Liver (tissue), 9 donors: ENCODE measurements around the gene NR1D2. TPM values are rescaled to one million over a fixed set of nuclear protein-coding genes. Genes with fewer than 3 reads are reported as not detected.

ENCODE experiments used
- DNase-seq: peaks from one replicate; pipeline ENCODE4 v3.0.0-alpha.2; 2017; ENCODE audit warnings: low spot score
- H3K27ac ChIP-seq, 2 donors: one replicate each; pipeline ENCODE4 v1.7.0; 2013; ENCODE audit warnings: inconsistent platforms in 2 of 2, low read length in 2 of 2, control low read depth in 1 of 2, low read depth in 1 of 2, mild to moderate bottlenecking in 1 of 2
- H3K27me3 ChIP-seq, 4 donors: one replicate each; pipeline versions ENCODE4 v1.6.1 to v1.7.0; 2013; ENCODE audit warnings: low read length in 3 of 4, inconsistent platforms in 1 of 4, mild to moderate bottlenecking in 1 of 4, moderate library complexity in 1 of 4; ENCODE audit not compliant: control insufficient read depth in 4 of 4, insufficient read depth in 4 of 4
- H3K36me3 ChIP-seq, 4 donors: one replicate each; pipeline versions ENCODE4 v1.6.1 to v1.7.0; 2013; ENCODE audit warnings: low read length in 3 of 4, mild to moderate bottlenecking in 3 of 4, low read depth in 1 of 4, moderate library complexity in 1 of 4; ENCODE audit not compliant: control insufficient read depth in 4 of 4, insufficient read depth in 3 of 4
- H3K4me1 ChIP-seq, 4 donors: one replicate each; pipeline versions ENCODE4 v1.6.1 to v1.7.0; 2013; ENCODE audit warnings: low read length in 3 of 4, mild to moderate bottlenecking in 3 of 4, moderate library complexity in 1 of 4; ENCODE audit not compliant: control insufficient read depth in 4 of 4, insufficient read depth in 4 of 4
- H3K4me3 ChIP-seq, 3 donors: one replicate each; pipeline versions ENCODE4 v1.6.1 to v1.7.0; 2013; ENCODE audit warnings: low read length in 3 of 3, control low read depth in 1 of 3, low read depth in 1 of 3, mild to moderate bottlenecking in 1 of 3
- H3K9ac ChIP-seq, 2 donors: one replicate each; pipeline ENCODE4 v1.7.0; 2013; ENCODE audit warnings: low read length in 2 of 2, mild to moderate bottlenecking in 2 of 2, moderate library complexity in 2 of 2, control low read depth in 1 of 2, low read depth in 1 of 2
- H3K9me3 ChIP-seq, 4 donors: one replicate each; pipeline versions ENCODE4 v1.6.1 to v1.7.0; 2013; ENCODE audit warnings: low read length in 3 of 4; ENCODE audit not compliant: control insufficient read depth in 4 of 4
- ATF3 ChIP-seq: IDR thresholded peaks from 2 replicates; pipeline ENCODE4 v1.6.1; 2016; ENCODE audit warnings: antibody characterized with exemption
- EGR1 ChIP-seq, 2 donors: IDR thresholded peaks; 2 replicates each; pipeline ENCODE4 v1.6.1; 2016 to 2018; ENCODE audit warnings: antibody characterized with exemption in 2 of 2, low read depth in 2 of 2
- FOXA1 ChIP-seq: IDR thresholded peaks from 2 replicates; pipeline ENCODE4 v1.6.1; 2016; ENCODE audit warnings: antibody characterized with exemption
- FOXA2 ChIP-seq: IDR thresholded peaks from 2 replicates; pipeline ENCODE4 v1.6.1; 2016; ENCODE audit warnings: antibody characterized with exemption
- GABPA ChIP-seq, 2 donors: IDR thresholded peaks in 1 of 2; conservative IDR thresholded peaks in 1 of 2; 2 replicates each; pipeline ENCODE4 v1.6.1; 2016; ENCODE audit warnings: antibody characterized with exemption in 2 of 2, mild to moderate bottlenecking in 1 of 2, moderate library complexity in 1 of 2
- HNF4A ChIP-seq, 2 donors: conservative IDR thresholded peaks; 2 replicates each; pipeline ENCODE4 v1.6.1; 2016; ENCODE audit warnings: antibody characterized with exemption in 2 of 2, mild to moderate bottlenecking in 2 of 2
- HNF4G ChIP-seq: IDR thresholded peaks from 2 replicates; pipeline ENCODE4 v1.6.1; 2016; ENCODE audit warnings: antibody characterized with exemption
- JUND ChIP-seq, 2 donors: IDR thresholded peaks; 2 replicates each; pipeline ENCODE4 v1.6.1; 2016; ENCODE audit warnings: antibody characterized with exemption in 2 of 2
- NR2F2 ChIP-seq: IDR thresholded peaks from 2 replicates; pipeline ENCODE4 v1.6.1; 2016; ENCODE audit warnings: antibody characterized with exemption
- RAD21 ChIP-seq, 2 donors: IDR thresholded peaks; 2 replicates each; pipeline ENCODE4 v1.6.1; 2016; ENCODE audit warnings: antibody characterized with exemption in 2 of 2, mild to moderate bottlenecking in 2 of 2
- RXRA ChIP-seq, 2 donors: IDR thresholded peaks; 2 replicates each; pipeline ENCODE4 v1.6.1; 2017 to 2018; ENCODE audit warnings: antibody characterized with exemption in 2 of 2, mild to moderate bottlenecking in 1 of 2
- SP1 ChIP-seq: IDR thresholded peaks from 2 replicates; pipeline ENCODE4 v1.6.1; 2018; ENCODE audit warnings: antibody characterized with exemption, mild to moderate bottlenecking
- YY1 ChIP-seq: IDR thresholded peaks from 2 replicates; pipeline ENCODE4 v1.6.1; 2016; ENCODE audit warnings: antibody characterized with exemption, mild to moderate bottlenecking
- ZBTB33 ChIP-seq: IDR thresholded peaks from 2 replicates; pipeline ENCODE4 v1.6.1; 2016; ENCODE audit warnings: antibody characterized with exemption
- WGBS: extraction: QIAGEN DNeasy Blood & Tissue Kit; methylation state at CpG from one replicate; pipeline ENCODE4 v1.1.7; 2013; 5-methylcytosine and 5-hydroxymethylcytosine counted together
- polyA plus RNA-seq, 2 donors: library from polyadenylated mRNA; stranded (reverse) in 1 of 2; unstranded in 1 of 2; fragments of 200-250 nt in 1 of 2; fragments of >200 nt in 1 of 2; fragmentation: Nextera tagmentation in 1 of 2; extraction: Ambion mirVana in 1 of 2; gene quantifications; one replicate each; pipeline versions ENCODE4 v1.2.1 to v1.2.3, GENCODE V29; 2013 to 2015
- total RNA-seq, 2 donors: library from RNA; depleted of rRNA; stranded (reverse); fragments of >200 nt; gene quantifications; one replicate each; pipeline ENCODE4 v1.2.3, GENCODE V29; 2014
- TF ChIP-seq, protein P1 (sequence below): fragments of 150-350 bp; IDR thresholded peaks from 2 replicates; pipeline ENCODE4 v1.5.1; 2017; ENCODE audit warnings: improper control_type of control experiment, low read depth, low read length; ENCODE audit not compliant: missing input control
- TF ChIP-seq, protein P2 (sequence below): IDR thresholded peaks from 2 replicates; pipeline ENCODE4 v1.6.1; 2016; ENCODE audit warnings: antibody characterized with exemption
- donor health status: healthy.
- donor health status: healthy.
- donor health status: healthy.
- donor health status: healthy.
- donor health status: healthy.

The NR1D2 gene
- total and polyA plus RNA-seq, 4 donors: 7.3 to 25.5 (median 9.2) TPM

DNA sequence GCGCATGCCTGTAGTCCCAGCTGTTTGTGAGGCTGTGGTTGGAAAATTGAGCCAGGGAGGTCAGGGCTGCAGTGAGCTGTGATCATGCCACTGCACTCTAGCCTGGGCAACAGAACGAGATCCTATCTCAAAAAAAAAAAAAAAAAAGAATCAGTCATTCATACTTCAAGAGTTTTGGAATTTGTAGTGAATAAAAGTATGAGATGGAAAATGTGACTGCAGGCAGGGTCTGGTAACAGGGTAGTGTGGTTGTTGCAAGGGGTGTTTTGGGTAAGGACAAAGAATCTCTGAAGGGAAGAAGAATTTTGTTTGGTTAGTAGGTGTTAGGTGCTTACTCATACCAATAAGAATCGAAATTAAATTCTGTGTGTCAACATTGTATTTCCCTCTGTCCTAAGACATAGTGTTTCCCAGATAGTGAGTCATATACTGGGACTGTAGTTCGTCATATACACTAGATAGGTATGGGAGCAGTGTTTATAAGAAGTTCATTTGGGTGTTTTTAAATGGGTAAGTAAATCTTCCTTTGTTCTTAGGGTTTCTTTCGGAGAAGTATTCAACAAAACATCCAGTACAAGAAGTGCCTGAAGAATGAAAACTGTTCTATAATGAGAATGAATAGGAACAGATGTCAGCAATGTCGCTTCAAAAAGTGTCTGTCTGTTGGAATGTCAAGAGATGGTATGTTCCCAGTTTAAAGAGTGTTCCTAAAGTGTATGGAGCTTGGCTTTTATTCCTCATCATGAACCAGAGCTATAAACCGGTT, 14.2 kb downstream of the NR1D2 start:
- Histone ChIP-seq H3K9ac (no peak overlapping the region), H3K27ac (no peak overlapping the region), H3K9me3 (no peaks in the 10 kb centered on the region), H3K4me1 (no peaks in the 10 kb centered on the region), H3K36me3 (peaks cover 4 to 49% (median 22%) of the 10 kb centered on the region in 4 donors), H3K4me3 (no peak overlapping the region), H3K27me3 (no peaks in the 10 kb centered on the region)
- TF ChIP-seq EGR1 (IDR thresholded peaks at IDR 0.05; ENCODE audit: low read depth in 2 of 2): no peak
- TF ChIP-seq, protein P1, sequence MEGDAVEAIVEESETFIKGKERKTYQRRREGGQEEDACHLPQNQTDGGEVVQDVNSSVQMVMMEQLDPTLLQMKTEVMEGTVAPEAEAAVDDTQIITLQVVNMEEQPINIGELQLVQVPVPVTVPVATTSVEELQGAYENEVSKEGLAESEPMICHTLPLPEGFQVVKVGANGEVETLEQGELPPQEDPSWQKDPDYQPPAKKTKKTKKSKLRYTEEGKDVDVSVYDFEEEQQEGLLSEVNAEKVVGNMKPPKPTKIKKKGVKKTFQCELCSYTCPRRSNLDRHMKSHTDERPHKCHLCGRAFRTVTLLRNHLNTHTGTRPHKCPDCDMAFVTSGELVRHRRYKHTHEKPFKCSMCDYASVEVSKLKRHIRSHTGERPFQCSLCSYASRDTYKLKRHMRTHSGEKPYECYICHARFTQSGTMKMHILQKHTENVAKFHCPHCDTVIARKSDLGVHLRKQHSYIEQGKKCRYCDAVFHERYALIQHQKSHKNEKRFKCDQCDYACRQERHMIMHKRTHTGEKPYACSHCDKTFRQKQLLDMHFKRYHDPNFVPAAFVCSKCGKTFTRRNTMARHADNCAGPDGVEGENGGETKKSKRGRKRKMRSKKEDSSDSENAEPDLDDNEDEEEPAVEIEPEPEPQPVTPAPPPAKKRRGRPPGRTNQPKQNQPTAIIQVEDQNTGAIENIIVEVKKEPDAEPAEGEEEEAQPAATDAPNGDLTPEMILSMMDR: no peak
- no peak for TF ChIP-seq HNF4G
- TF ChIP-seq YY1: no peak
- TF ChIP-seq RXRA (IDR thresholded peaks at IDR 0.05): no peak
- TF ChIP-seq FOXA1: no peak
- TF ChIP-seq, protein P2, sequence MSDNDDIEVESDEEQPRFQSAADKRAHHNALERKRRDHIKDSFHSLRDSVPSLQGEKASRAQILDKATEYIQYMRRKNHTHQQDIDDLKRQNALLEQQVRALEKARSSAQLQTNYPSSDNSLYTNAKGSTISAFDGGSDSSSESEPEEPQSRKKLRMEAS: no peak
- no peak for TF ChIP-seq FOXA2
- no peak for TF ChIP-seq NR2F2
- TF ChIP-seq RAD21 (IDR thresholded peaks at IDR 0.05): no peak
- no peak for TF ChIP-seq JUND (IDR thresholded peaks at IDR 0.05)
- TF ChIP-seq GABPA (IDR thresholded peaks at IDR 0.05 in 1 of 2, conservative IDR thresholded peaks at IDR 0.05 in 1 of 2): no peak
- no peak for DNase-seq
- 87% methylated on average over 7 of the region's 7 CpGs for whole genome bisulfite sequencing

GRCh38 chr3:23960649-23961048, 15.6 kb downstream of the NR1D2 start:
- Histone ChIP-seq H3K9me3 (no peaks in the 10 kb centered on the region), H3K27ac (no peak overlapping the region), H3K9ac (no peak overlapping the region), H3K36me3 (peaks cover 7 to 62% (median 20%) of the 10 kb centered on the region in 4 donors), H3K4me3 (no peak overlapping the region), H3K27me3 (no peaks in the 10 kb centered on the region), H3K4me1 (no peaks in the 10 kb centered on the region)
- no peak for TF ChIP-seq SP1
- no peak for TF ChIP-seq HNF4A (conservative IDR thresholded peaks at IDR 0.05)
- no peak for TF ChIP-seq NR2F2
- TF ChIP-seq GABPA (IDR thresholded peaks at IDR 0.05 in 1 of 2, conservative IDR thresholded peaks at IDR 0.05 in 1 of 2): no peak
- no peak for TF ChIP-seq YY1
- no peak for TF ChIP-seq ZBTB33
- no peak for TF ChIP-seq JUND (IDR thresholded peaks at IDR 0.05)
- TF ChIP-seq, protein P1: no peak
- TF ChIP-seq HNF4G: no peak
- TF ChIP-seq, protein P2: no peak
- no peak for TF ChIP-seq ATF3
- DNase-seq: no peak
- WGBS: 72% methylated on average over 1 of the region's 1 CpG
